HepG2 (cell line): Measurements from ENCODE around the gene BCAS2.

ENCODE experiments used
- ATF2 ChIP-seq: sonication (generic); formaldehyde crosslinking; IDR thresholded peaks from 2 replicates; pipeline ENCODE4 v1.4.0; 2020; ENCODE audit warnings: missing genetic modification reagents
- CBFB ChIP-seq: sonication (generic); formaldehyde crosslinking; IDR thresholded peaks from 2 replicates; pipeline ENCODE4 v1.4.0; 2020; ENCODE audit warnings: missing genetic modification reagents
- HHEX ChIP-seq: IDR thresholded peaks from 2 replicates; pipeline ENCODE4 v1.6.1; 2016; ENCODE audit warnings: control low read depth
- TAF1 ChIP-seq: sonication (generic); formaldehyde crosslinking; IDR thresholded peaks from 2 replicates; pipeline ENCODE4 v1.4.0; 2020; ENCODE audit warnings: missing genetic modification reagents
- USF2 ChIP-seq, 2 experiments: sonication (generic) in 1 of 2; formaldehyde crosslinking in 1 of 2; IDR thresholded peaks; 2 replicates each; pipeline versions ENCODE4 v1.5.1 to v1.6.1; 2011 to 2020; ENCODE audit warnings: borderline replicate concordance in 1 of 2, low read depth in 1 of 2, low read length in 1 of 2, mild to moderate bottlenecking in 1 of 2, missing genetic modification reagents in 1 of 2, moderate library complexity in 1 of 2

- TF ChIP-seq CBFB (CRISPR knock-in tag) (no peak), TAF1 (no peak), HHEX (no peak), USF2 (IDR thresholded peaks at IDR 0.05; ENCODE audit: low read depth, low read length) (no peak), USF2 (CRISPR knock-in tag; IDR thresholded peaks at IDR 0.05; ENCODE audit: borderline replicate concordance) (no peak), ATF2 (CRISPR knock-in tag) (no peak)
These were observed 26.8 kb downstream of the BCAS2 start for GRCh38 chr1:114554577-114554976.
